Prostate gland (tissue), 2 donors: ENCODE results near the gene DSE. TPM values are rescaled to one million over a fixed set of nuclear protein-coding genes. Genes with fewer than 3 reads are reported as not detected.

Experiments
- DNase-seq: peaks from one replicate; pipeline ENCODE4 v3.0.0-alpha.2; 2019; ENCODE audit warnings: low spot score
- H3K27ac ChIP-seq, 2 donors: fragments of 200-600 bp; sonication (generic); 2 replicates each; pipeline ENCODE4 v1.5.1; 2017 to 2019
- H3K27me3 ChIP-seq: fragments of 200-600 bp; sonication (generic); replicated peaks from 2 replicates; pipeline ENCODE4 v1.5.1; 2019; ENCODE audit not compliant: insufficient read depth
- H3K36me3 ChIP-seq, 2 donors: fragments of 200-600 bp; sonication (generic); 1 replicate in 1 of 2; 2 replicates in 1 of 2; pipeline versions ENCODE4 v1.5.1 to v1.8.1; 2017 to 2019
- H3K4me1 ChIP-seq: fragments of 200-600 bp; sonication (generic); replicated peaks from 2 replicates; pipeline ENCODE4 v1.5.1; 2019
- H3K4me3 ChIP-seq, 2 donors: fragments of 200-600 bp; sonication (generic); 2 replicates each; pipeline ENCODE4 v1.5.1; 2017 to 2019
- H3K9me3 ChIP-seq: fragments of 200-600 bp; sonication (generic); 2 replicates; pipeline ENCODE4 v1.5.1; 2017
- CTCF ChIP-seq, 4 experiments: fragments of 200-600 bp in 2 of 4; fragments of 450-650 bp in 2 of 4; sonication (generic) in 2 of 4; IDR thresholded peaks; 1 replicate in 3 of 4; 2 replicates in 1 of 4; pipeline ENCODE4 v1.5.1; 2016 to 2019; ENCODE audit warnings: antibody characterized with exemption in 4 of 4, mild to moderate bottlenecking in 2 of 4, moderate library complexity in 2 of 4
- POLR2A ChIP-seq: fragments of 450-650 bp; IDR thresholded peaks from one replicate; pipeline ENCODE4 v1.6.1; 2016; ENCODE audit warnings: antibody characterized with exemption, mild to moderate bottlenecking
- POLR2AphosphoS5 ChIP-seq: sonication (generic); formaldehyde crosslinking; IDR thresholded peaks from one replicate; pipeline ENCODE4 v1.6.1; 2017; ENCODE audit warnings: antibody characterized with exemption
- WGBS: methylation state at CpG from one replicate; pipeline ENCODE4 v1.1.5; 2018; 5-methylcytosine and 5-hydroxymethylcytosine counted together
- intact Hi-C: fragments of 100-400 bp; cut with DNase I; formaldehyde crosslinking; loops from one replicate; pipeline ENCODE4 v1.14.2; 2022
- total RNA-seq, 2 donors: library from RNA; depleted of rRNA; stranded (reverse); fragments of >200 nt; gene quantifications; one replicate each; pipeline ENCODE4 v1.1.0, GENCODE V29; 2016

Gene DSE
- total RNA-seq, 2 donors from 2014 or later = 15.8 to 36.5 TPM

- H3K9me3 ChIP-seq = no peaks in the 10 kb centered on the region
- intact Hi-C loops = no loop called here
- no peak for DNase-seq
- TF ChIP-seq POLR2A (no peak), POLR2AphosphoS5 (no peak), CTCF (IDR thresholded peaks at IDR 0.05) (no peak)
- H3K4me3 ChIP-seq = no peak overlapping the region
- H3K27ac ChIP-seq = no peak overlapping the region
- no peaks in the 10 kb centered on the region for H3K4me1 ChIP-seq
- H3K36me3 ChIP-seq = no peaks in the 10 kb centered on the region
- WGBS = 39% methylated on average over 6 of the region's 6 CpGs
- no peaks in the 10 kb centered on the region for H3K27me3 ChIP-seq
Observed at GRCh38 chr6:116438590-116439448, 68.1 kb downstream of the DSE start.

- 68% methylated on average over 1 of the region's 1 CpG for WGBS
- TF ChIP-seq CTCF (IDR thresholded peaks at IDR 0.05) (no peak), POLR2AphosphoS5 (no peak), POLR2A (no peak)
- no peaks in the 10 kb centered on the region for H3K27me3 ChIP-seq
- H3K36me3 ChIP-seq = no peaks in the 10 kb centered on the region
- H3K4me3 ChIP-seq = no peak overlapping the region
- H3K4me1 ChIP-seq = no peaks in the 10 kb centered on the region
- intact Hi-C loops = no loop called here
- no peak overlapping the region for H3K27ac ChIP-seq
- H3K9me3 ChIP-seq = no peaks in the 10 kb centered on the region
- DNase-seq = no peak
Observed at GRCh38 chr6:116439522-116440051, 68.8 kb downstream of the DSE start.

- intact Hi-C loops = no loop called here
- no peak for DNase-seq
- Histone ChIP-seq H3K4me1 (no peaks in the 10 kb centered on the region), H3K9me3 (no peaks in the 10 kb centered on the region), H3K27me3 (no peaks in the 10 kb centered on the region), H3K27ac (no peak overlapping the region), H3K36me3 (no peaks in the 10 kb centered on the region), H3K4me3 (no peak overlapping the region)
- 91% methylated on average over 2 of the region's 2 CpGs for WGBS
- TF ChIP-seq POLR2A = no peak
- no peak for TF ChIP-seq POLR2AphosphoS5
- TF ChIP-seq CTCF (IDR thresholded peaks at IDR 0.05) = no peak
Observed at GRCh38 chr6:116443105-116443504, 72.4 kb downstream of the DSE start.

- no peak overlapping the region for H3K27ac ChIP-seq
- WGBS = 28% methylated on average over 3 of the region's 3 CpGs
- no peaks in the 10 kb centered on the region for H3K4me1 ChIP-seq
- no peaks in the 10 kb centered on the region for H3K27me3 ChIP-seq
- intact Hi-C loops = no loop called here
- TF ChIP-seq POLR2A = no peak
- no peak for TF ChIP-seq POLR2AphosphoS5
- TF ChIP-seq CTCF (IDR thresholded peaks at IDR 0.05) = peak in 2 of 4 experiments; percentile 34 to 39
- no peaks in the 10 kb centered on the region for H3K9me3 ChIP-seq
- H3K36me3 ChIP-seq = no peaks in the 10 kb centered on the region
- no peak overlapping the region for H3K4me3 ChIP-seq
- no peak for DNase-seq
Observed at GRCh38 chr6:116444092-116444491, 73.3 kb downstream of the DSE start.

- no peak overlapping the region for H3K4me3 ChIP-seq
- intact Hi-C loops = no loop called here
- 81% methylated on average over 1 of the region's 1 CpG for WGBS
Observed at GRCh38 chr6:116444575-116444974, 73.8 kb downstream of the DSE start.

More at GRCh38 chr6:116444575-116444974, 73.8 kb downstream of the DSE start:
- Histone ChIP-seq H3K27me3 (no peaks in the 10 kb centered on the region), H3K27ac (no peak overlapping the region), H3K9me3 (no peaks in the 10 kb centered on the region), H3K36me3 (no peaks in the 10 kb centered on the region), H3K4me1 (no peaks in the 10 kb centered on the region)
- DNase-seq = no peak
- TF ChIP-seq POLR2AphosphoS5 (no peak), CTCF (IDR thresholded peaks at IDR 0.05) (no peak), POLR2A (no peak)
